GM10248 (cell line): ENCODE results near the gene PNPLA2.

Experiments used
- CTCF ChIA-PET: fragments of 300-600 bp; sonication (Branson Sonifier 250); formaldehyde crosslinking; extraction: SDS; loops from one replicate; lab custom pipeline; 2021; ENCODE audit warnings: antibody characterized with exemption; lab: Yijun Ruan, JAX
- POLR2A ChIA-PET: fragments of 350-650 bp; sonication (Branson Sonifier 250); formaldehyde crosslinking; extraction: SDS; loops from one replicate; lab custom pipeline; 2020; ENCODE audit warnings: antibody characterized with exemption; lab: Yijun Ruan, JAX
- DNase-seq: peaks from one replicate; pipeline ENCODE4 v3.0.0; 2012; ENCODE audit errors: extremely low spot score
- CTCF ChIP-seq: IDR thresholded peaks from 2 replicates; pipeline ENCODE4 v1.5.1; 2012; ENCODE audit warnings: mild to moderate bottlenecking, low read depth; ENCODE audit errors: extremely low read depth, missing control alignments, control extremely low read depth

The PNPLA2 gene

GRCh38 chr11:865462-866430 lies 47.0 kb downstream of the PNPLA2 start:
- TF ChIP-seq CTCF = no peak
- DNase-seq = no peak
- ChIA-PET CTCF (interaction anchor here (1.6 kb wide), 1 partner anchor 18 kb away, joined by 5 read pairs; no protein-coding TSS in a partner anchor), POLR2A (no interaction called here)

GRCh38 chr11:866481-866880 lies 47.8 kb downstream of the PNPLA2 start:
- CTCF ChIA-PET = interaction anchor here (1.6 kb wide), 1 partner anchor 18 kb away, joined by 5 read pairs; no protein-coding TSS in a partner anchor
- DNase-seq = no peak
- TF ChIP-seq CTCF = no peak
- POLR2A ChIA-PET = no interaction called here

- CTCF ChIA-PET = no interaction called here
- no peak for TF ChIP-seq CTCF
- DNase-seq = no peak
- POLR2A ChIA-PET = interaction anchor here (0.6 kb wide), 1 partner anchor 42 kb away, joined by 4 read pairs; no protein-coding TSS in a partner anchor
These were observed 49.2 kb downstream of the PNPLA2 start for GRCh38 chr11:867856-868358.

GRCh38 chr11:868394-868793 lies 49.7 kb downstream of the PNPLA2 start:
- DNase-seq = no peak
- no peak for TF ChIP-seq CTCF
- ChIA-PET CTCF (no interaction called here), POLR2A (interaction anchor here (0.6 kb wide), 1 partner anchor 42 kb away, joined by 4 read pairs; no protein-coding TSS in a partner anchor)

DNA sequence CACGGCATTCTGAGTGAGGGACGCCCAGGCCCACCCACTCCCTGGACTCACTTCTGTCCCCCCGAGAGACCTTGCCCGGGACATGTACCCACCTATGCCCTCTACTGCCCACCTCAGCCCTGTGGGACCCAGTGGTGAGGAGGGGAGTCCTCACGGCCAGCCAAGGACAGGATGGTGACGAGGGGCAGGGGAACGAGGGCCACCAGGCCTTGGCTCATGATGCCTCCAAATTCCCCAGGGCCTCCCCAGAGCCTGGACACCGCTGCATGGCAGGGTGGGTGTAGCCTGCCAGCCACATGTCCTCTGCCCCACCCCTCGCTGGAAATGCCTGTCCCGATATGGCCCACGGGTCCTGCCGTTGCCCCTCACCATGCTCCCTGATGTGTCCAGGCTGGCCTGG lies 50.1 kb downstream of the PNPLA2 start:
- no peak for TF ChIP-seq CTCF
- DNase-seq = no peak
- POLR2A ChIA-PET = no interaction called here
- CTCF ChIA-PET = no interaction called here

- no peak for DNase-seq
- TF ChIP-seq CTCF = no peak
- POLR2A ChIA-PET = no interaction called here
- CTCF ChIA-PET = no interaction called here
These were observed 50.8 kb downstream of the PNPLA2 start for GRCh38 chr11:869399-870126.
